GM08714 (cell line): ENCODE results near the gene FAF2.
A peak's percentile ranks its signal among the peaks of the same experiment; 100 is the strongest.

ENCODE experiments used
- H3K4me3 ChIP-seq: fragments of 200-500 bp; sonication (Bioruptor generic); 2 replicates; pipeline ENCODE4 v1.5.1; 2014; ENCODE audit warnings: mild to moderate bottlenecking, low read length, inconsistent platforms
- ZNF274 ChIP-seq: IDR thresholded peaks from 2 replicates; pipeline ENCODE4 v1.6.1; 2012; ENCODE audit warnings: mild to moderate bottlenecking, low read depth, low read length

The FAF2 gene

DNA sequence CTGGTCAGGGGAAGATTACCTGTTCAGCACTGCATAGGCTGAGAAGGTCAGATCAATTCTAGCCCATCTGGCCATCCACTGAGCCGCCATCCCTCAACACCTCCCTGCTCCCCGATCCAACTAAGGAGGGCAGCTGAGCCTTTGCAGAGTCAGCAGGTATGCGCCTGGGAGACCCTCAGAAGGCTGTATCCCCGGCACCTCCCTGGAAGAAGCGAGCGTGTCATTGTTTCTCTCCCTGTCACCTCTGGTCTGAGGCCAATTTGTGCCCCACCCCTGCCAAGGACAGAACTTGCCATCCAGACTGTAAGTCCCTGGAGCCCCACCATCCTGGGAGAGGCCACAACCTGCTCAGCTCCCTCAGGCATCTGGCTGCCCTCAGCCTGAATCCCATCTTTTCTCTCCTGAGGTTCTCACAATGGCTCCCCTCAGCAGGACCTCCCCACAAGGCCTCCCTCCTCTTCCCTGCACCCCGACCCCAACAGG, 34.4 kb upstream of the FAF2 start:
- no peak for TF ChIP-seq ZNF274
- H3K4me3 ChIP-seq = no peak overlapping the region

DNA sequence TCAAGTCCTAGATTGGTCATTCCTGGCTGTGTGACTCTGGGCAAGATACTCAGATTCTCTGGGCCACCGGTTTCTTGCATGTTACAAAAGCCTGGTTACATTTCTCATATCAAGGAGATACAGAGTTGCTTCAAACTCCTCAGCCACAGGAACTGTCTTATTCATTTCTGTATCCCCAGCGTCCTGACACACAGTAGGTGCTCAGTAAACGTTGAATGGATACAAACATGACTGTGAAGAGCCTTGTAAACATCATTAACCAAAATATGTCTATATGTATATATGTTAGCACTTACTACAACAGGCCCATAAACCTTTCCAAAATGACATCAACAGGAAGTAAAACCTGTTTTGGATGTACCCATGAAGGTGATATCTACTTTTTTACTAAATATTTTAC, 33.5 kb upstream of the FAF2 start:
- H3K4me3 ChIP-seq = no peak overlapping the region
- no peak for TF ChIP-seq ZNF274

DNA sequence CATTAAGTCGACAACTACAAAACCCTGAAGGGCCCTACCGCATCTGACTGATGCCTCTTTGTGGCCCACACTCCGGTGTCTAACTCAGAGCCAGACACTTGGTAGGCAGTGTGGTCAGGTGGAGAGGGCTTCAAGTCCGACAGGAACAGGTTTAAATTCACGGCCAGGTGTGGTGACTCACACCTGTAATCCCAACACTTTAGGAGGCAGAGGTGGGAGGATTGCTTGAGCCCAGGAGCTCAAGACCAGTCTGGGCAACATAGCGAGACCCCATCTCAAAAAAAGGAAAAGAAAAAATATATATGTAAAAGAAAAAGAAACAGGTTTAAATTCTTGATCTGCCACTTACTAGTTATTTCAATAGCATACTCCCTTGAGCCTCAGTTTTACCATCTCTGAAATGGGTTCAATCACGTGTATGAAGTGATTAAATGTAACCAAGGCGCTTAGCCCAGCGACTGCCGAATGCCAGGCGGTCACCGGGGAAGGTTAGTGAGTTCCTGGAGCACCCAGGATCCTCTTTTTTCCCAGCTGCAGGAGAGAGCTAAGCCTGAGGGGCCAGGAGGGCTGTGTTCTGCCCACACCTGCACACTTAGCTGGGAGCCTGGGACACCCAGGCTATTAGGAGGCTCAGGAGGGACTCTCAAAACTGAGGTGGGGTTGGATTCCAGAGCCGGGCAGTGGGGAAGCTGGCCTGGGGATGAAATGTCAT, 32.8 kb upstream of the FAF2 start:
- peak overlapping the region; percentile 81 for H3K4me3 ChIP-seq
- no peak for TF ChIP-seq ZNF274

DNA sequence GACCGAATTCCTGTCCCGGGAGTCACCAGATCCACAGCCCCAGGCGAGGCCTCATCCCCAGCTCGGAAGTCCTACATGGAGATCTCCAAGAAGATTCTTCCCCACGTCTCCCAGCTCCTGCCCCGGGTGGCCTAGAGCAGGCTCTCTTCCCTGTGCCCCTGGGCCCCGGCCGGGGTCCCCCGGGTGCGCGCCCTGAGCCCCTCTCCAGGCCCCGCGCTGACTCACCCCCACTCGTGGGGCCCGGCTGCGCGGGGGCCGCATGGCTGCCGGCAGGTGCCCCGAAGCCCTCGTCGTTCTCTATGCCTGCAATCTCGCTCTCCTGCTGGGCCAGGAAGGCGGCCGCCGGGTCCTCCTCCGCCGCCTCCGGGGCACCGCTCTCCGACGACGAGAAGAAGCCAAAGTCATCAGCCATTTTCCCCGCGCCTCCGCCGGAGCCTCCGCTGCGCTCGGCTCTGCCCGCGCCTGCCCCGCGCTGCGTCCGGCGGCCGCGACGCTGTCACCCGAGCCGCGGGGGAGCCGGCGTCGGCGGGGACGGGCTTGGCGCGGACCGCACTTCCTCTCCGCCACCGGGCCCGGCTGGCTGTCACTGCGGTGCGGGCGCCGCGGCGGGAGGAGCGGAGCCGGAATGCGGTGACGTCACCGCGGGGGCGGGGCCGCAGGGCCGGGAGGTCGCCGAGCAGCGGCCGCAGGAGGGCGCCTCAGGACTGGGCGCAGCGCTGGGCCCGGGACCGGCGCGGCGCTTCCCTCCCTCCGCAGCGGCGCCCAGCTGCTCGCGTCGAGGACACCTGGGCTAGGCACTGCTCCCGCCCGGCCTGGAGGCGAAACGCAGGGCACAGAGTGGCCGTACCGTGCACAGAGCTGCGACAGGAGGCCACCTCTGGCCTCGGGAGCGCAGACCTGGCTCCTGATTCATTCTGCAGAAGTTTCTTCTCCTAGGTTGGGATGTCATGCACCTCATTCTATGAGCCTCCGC, 31.9 kb upstream of the FAF2 start, which contains the start of gene CLTB:
TSS of gene CLTB (minus strand) at position 588 of the 973 bp plus-strand sequence. CDS start at position 412, 176 bp downstream.
- TF ChIP-seq ZNF274 = no peak
- peak within 1 kb of the TSS; percentile 81 for H3K4me3 ChIP-seq

DNA sequence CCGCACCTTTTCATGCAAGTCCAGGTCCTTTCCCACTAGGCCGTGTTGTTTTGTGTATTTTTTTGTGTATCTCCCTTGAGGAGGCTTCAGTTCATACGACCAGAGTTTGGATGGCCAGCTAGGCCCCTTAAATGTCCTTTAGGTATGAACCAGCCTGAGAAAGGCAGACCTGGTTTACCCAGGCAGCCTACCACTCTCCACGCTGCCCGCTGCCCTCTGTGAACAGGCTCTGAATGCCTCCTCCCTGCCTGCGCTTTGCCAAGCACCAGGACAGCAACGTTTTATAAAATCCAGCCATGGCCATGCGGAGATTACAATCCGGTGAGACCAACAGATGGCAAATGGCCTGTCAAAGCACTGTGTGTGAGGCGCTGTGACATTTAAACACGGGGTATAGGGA, 31.2 kb upstream of the FAF2 start:
- H3K4me3 ChIP-seq = peak overlapping the region; percentile 37; the same call in 1 of the 2 replicates
- TF ChIP-seq ZNF274 = no peak

DNA sequence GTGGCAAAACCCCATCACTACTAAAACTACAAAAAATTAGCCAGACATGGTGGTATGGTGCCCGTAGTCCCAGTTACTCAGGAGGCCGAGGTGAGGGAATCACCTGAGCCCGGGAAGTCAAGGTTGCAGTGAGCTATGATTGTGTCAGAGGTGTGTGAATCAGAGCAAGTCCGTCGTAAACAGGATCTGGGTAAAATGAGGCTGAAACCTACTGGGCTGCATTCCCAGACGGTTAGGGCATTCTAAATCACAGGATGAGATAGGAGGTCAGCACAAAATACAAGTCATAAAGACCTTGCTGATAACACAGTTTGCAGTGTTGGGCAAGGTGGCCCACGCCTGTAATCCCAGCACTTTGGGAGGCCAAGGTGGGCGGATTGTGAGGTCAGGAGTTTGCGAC, 29.9 kb upstream of the FAF2 start:
- H3K4me3 ChIP-seq = no peak overlapping the region
- no peak for TF ChIP-seq ZNF274

DNA sequence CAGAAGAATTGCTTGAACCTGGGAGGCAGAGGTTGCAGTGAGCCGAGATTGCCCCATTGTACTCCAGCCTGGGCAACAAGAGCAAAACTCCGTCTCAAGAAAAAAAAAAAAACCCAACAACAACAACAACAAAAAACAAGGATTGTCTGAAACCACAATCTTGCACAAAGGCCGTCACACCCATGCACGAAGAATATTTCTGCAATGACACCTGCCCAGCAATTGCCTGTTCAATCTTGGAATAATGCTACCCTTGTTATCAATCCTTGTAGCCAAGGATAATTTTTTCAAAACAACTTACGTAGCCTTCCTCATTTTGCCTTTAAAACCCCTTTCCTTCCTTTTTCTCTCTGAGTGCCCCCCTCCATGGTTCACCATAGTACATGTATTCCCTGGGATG, 28.1 kb upstream of the FAF2 start:
- no peak overlapping the region for H3K4me3 ChIP-seq
- no peak for TF ChIP-seq ZNF274

DNA sequence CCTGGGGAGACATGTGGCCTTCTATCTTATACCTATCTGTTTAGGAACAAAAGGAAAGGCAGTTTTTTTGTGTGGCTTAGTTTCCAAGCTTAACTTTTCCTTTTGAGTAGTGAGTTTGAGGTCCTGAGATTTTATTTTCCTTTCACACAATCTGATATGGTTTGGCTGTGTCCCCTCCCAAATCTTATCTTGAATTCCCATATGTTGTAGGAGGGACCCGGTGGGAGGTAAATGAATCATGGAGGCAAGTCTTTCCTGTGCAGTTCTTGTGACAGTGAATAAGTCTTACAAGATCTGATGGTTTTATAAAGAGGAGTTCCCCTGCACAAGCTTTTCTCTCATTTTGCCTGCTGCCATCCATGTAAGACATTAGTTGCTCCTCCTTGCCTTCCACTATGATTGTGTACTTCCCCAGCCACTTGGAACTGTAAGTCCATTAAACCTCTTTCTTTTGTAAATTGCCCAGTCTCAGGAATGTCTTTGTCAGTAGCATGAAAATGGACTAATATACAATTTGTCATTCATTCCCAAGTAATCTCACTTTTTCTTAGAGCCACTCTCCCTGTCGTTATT, 27.1 kb upstream of the FAF2 start:
- no peak overlapping the region for H3K4me3 ChIP-seq
- TF ChIP-seq ZNF274 = no peak

DNA sequence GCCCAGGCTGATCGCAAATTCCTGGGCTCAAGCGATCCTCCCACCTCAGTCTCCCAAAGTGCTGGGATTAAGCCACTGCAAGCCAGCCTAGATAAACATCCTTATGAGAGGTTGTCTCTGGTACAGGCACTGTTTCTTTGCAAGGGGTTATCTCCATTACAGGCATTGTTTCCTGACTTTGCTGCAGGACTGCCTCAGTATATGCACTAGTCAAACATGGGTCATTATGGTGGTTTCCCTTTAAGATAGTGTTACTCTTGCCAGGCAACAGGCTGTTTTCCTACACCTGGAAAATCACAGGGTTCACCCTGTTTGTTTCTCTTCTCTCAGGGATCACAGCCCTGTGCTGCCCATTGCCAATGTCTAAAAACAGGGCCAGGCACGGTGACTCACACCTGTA, 24.0 kb upstream of the FAF2 start:
- TF ChIP-seq ZNF274 = no peak

DNA sequence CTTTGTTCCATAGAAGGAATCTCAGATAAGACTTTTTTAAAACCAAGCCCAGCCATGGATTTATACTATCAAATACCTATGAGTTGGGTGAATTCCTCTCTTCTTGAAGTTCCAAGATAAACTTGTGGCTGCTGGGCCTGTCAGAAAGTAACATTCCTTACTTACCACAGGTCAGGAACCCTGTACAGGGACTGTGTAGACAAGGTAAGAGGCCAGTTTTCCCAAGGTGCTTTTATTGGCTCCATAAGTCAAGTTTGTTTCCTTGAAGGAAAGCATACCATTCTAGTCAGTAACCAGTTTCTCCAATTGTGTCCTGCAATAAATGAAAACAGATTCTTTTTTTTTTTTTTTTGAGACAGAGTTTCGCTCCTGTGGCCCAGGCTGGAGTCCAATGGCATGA, 23.0 kb upstream of the FAF2 start:
- no peak overlapping the region for H3K4me3 ChIP-seq
- no peak for TF ChIP-seq ZNF274

More for the DNA sequence above, 24.0 kb upstream of the FAF2 start:
- no peak overlapping the region for H3K4me3 ChIP-seq

DNA sequence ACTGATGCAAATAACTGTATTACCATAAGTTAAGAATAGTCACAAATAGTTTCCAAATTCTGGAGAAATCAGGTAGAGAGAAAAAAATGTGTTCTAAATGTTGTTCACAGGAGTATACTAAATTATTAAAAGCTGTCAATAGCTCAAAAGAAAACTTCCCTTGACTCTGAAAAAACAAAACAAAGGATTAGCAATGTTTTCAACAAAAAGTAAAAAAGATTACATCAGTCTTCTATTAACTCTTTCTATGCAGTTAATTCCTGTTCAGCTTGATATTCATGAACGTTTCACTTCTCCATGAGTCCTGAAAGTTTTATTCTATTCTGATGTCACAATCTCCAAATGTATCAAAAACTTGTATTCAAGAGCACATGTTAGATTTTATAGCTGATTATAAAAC, 22.4 kb upstream of the FAF2 start:
- TF ChIP-seq ZNF274 = no peak
- no peak overlapping the region for H3K4me3 ChIP-seq

DNA sequence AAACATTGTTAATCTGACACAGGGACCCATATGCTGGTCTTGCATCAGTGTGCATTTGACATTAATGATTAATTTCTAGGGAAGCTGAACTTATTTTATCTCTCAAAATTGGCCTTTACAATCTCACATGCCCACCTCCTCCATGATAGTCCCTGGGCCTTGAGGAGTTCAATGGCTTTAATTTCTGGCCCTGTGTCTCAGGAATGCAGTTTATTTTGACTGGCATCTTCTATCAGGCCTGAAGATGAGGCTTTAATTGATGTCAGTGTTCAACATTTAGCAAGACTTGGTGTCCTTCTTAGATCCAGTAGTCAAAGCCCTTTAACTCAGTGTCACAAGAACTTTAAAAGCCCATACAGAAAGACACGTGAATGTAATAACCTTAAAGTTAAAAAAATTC, 21.3 kb upstream of the FAF2 start:
- TF ChIP-seq ZNF274 = no peak

DNA sequence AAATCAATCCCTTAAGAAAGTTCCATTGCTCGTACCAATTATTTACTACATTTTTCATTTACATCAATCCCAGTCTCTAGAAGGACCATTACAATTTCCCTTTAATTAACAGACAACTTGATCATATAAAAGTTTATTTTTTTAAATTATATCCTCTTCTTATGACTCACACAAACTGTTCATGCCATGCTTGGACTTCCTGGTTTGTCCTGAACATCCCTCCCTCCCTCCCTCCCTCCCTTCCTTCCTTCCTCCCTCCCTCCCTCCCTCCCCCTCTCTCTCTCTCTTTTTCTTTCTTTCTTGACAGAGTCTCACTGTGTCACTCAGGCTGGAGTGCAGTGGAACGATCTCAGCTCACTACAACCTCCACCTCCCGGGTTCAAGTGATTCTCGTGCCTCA, 20.2 kb upstream of the FAF2 start:
- no peak for TF ChIP-seq ZNF274
- H3K4me3 ChIP-seq = no peak overlapping the region

More for the DNA sequence above, 21.3 kb upstream of the FAF2 start:
- no peak overlapping the region for H3K4me3 ChIP-seq

DNA sequence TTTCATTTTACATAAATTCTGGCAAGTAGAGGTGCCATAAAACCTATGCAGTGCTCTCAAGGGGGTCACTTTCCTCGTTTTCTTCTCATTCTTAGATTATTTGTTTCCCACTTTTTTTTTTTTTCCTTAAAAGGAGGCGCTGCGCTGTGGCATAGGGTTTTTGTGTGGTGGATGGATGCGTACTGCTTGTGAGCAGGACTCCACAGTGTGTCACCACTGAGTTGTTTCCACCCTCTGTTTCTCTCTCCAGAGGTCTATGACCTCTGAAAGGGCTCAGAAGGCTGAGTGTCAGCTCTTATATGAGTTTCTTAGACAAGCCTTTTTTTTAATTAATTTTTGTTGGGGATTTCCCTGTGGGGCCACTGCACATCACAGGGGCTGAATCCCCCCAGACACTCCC, 18.2 kb upstream of the FAF2 start:
- no peak for TF ChIP-seq ZNF274
- H3K4me3 ChIP-seq = no peak overlapping the region
